ENCODE data around the gene FUCA1. TPM values are rescaled to one million over a fixed set of nuclear protein-coding genes. Genes with fewer than 3 reads are reported as not detected.
"Not testable (repeated sequence)": the region's sequence is repeated elsewhere in the genome, so short reads cannot be mapped to it uniquely, and the experiment has no call there.

The FUCA1 gene
- polyA plus RNA-seq, 3 donors, result 13.8 to 17.1 (median 14.5) TPM

GRCh38 chr1:23814016-23814415 lies 54.1 kb downstream of the FUCA1 start:
- H3K27ac ChIP-seq (ENCODE audit: low read depth, low read length), result no peak overlapping the region
- 89 to 97% (median 92%) methylated on average over 4 of the region's 4 CpGs for WGBS, 3 donors

DNA sequence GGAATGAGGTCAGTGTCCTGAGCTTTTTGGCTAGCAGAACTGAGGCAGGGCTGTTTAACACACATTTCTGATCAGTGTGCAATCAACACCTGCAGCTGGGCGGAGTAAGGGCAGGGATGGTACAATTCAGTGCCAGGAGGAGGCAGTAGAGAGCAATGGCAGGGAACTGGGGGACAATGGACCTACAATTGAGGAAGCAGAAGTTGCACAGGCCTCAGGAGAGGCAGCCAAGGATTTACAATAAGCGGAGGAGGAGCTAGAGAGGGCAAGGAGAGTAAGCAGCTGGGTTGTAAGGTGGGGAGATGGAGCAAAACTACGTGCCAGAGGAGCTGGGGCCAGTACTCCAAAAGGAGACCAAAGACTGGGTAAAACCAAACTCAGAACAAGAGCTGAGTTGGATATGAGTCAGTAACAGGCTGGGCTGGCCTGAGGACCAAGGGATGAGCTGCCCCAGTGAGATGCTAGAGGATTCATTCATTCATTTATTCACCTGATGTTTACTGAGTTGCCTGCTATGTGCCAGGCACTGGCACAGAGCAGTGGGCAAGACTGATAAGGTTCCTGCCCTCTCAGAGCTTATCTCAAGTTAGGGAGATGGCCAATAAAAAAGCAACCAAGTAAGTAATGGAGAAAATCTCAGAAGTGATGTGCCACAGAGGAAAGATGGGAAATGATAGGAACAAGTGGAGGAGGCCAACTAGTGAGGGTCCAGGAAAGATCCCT lies 57.1 kb downstream of the FUCA1 start:
- no peak overlapping the region for H3K27ac ChIP-seq (ENCODE audit: low read depth, low read length)
- 39 to 73% (median 59%) methylated on average over 3 of the region's 3 CpGs for WGBS, 3 donors

GRCh38 chr1:23809751-23810171 lies 58.3 kb downstream of the FUCA1 start:
- H3K27ac ChIP-seq (ENCODE audit: low read depth, low read length), result no peak overlapping the region
- 14 to 35% (median 32%) methylated on average over 6 of the region's 6 CpGs for WGBS, 3 donors

DNA sequence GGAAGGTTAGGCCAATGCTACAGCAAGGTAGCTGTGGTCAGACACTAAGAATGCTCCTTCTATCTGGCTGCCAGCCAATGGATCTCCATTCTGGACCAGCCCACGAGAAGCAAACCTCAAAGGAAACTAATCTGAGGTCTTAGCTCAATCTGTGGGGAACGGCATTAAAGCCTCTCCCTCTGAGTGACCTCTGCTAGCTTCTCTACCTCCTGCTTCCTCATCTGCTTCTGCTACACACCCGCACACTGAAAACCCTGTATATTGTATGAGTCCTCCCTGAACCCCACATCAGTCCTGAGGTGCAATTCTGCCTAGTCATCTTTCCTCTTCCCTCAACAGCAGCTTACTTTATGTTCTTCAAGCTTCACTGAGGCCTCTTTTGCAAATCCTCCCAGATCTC lies 60.6 kb downstream of the FUCA1 start:
- no peak overlapping the region for H3K27ac ChIP-seq (ENCODE audit: low read depth, low read length)
- 41 to 83% (median 42%) methylated on average over 3 of the region's 3 CpGs for WGBS, 3 donors

DNA sequence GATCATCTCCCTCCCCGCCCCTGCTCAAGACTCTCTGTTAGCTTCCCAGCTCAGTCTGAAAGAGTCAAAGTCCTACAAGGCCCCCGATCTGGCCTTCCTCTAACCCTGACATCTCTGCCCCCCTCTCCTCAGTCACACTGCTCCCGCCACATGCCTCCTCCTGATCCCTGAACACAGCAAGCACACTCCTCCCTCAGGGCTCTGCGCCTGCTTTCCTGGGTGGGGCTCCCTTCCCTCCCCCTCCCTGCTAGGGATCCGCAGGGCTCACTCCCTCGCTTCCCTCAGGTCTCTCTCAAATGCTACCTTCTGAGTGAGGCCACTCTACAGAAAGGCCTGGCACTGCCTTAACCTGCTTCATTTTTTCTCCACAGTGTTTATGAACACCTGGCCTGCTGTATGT lies 61.8 kb downstream of the FUCA1 start:
- WGBS, 3 donors, result 72 to 82% (median 75%) methylated on average over 6 of the region's 6 CpGs

DNA sequence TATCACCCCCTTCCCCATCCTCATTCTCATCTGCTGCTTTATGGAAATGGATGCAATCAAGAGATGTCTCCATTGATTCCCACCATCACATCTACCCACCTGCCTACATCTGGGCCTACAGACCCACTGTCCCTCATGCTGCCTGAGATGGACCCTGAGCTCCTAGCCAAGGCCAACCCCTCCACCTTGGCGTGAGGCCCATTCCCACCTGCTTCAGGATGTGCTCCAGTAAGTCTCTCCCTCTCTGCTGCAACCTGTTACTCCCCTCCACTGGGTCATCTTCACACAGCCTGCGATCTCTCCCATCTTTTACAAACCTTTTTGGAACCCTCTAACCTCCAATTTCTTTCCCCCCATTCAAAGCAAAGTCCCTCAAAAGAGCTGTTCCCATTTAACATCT lies 63.1 kb downstream of the FUCA1 start:
- no peak overlapping the region for H3K27ac ChIP-seq (ENCODE audit: low read depth, low read length)
- WGBS, 3 donors, result 94 to 98% (median 96%) methylated on average over 2 of the region's 2 CpGs

More for the DNA sequence above, 61.8 kb downstream of the FUCA1 start:
- no peak overlapping the region for H3K27ac ChIP-seq (ENCODE audit: low read depth, low read length)

DNA sequence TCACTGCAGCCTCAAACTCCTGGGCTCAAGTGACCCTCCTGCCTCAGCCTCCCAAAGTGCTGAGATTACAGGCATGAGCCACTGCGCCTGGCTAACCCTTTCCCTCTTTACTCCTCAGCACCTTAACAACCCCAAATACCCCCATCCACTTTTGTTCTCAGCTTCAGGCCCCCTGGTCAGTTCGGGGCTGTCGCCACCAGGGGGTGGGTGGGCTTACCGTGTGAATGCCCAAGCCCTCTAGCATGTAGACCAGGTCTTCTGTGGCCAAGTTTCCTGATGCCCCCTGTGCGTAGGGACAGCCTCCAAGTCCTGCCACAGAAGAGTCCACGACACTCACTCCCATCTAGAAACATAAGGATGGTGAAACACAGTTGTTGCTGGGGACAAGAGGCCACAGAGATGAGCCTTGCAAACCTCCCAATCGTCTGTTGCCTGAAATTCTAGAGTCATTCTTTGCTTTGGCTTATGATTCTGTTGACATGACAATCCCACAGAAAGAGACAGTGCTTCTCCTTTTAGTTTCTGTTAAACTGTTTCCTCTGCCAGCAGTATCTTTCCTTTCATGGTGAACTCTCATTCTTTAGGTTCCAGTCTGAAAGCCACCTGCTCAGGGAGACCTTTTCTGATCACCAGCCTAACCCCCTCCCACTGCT lies 63.8 kb downstream of the FUCA1 start:
- no peak overlapping the region for H3K27ac ChIP-seq (ENCODE audit: low read depth, low read length)
- WGBS, 3 donors, result 71 to 83% (median 74%) methylated on average over 7 of the region's 7 CpGs

GRCh38 chr1:23803674-23804073 lies 64.4 kb downstream of the FUCA1 start:
- 91 to 94% (median 93%) methylated on average over 5 of the region's 5 CpGs for WGBS, 3 donors
- H3K27ac ChIP-seq (ENCODE audit: low read depth, low read length), result no peak overlapping the region

DNA sequence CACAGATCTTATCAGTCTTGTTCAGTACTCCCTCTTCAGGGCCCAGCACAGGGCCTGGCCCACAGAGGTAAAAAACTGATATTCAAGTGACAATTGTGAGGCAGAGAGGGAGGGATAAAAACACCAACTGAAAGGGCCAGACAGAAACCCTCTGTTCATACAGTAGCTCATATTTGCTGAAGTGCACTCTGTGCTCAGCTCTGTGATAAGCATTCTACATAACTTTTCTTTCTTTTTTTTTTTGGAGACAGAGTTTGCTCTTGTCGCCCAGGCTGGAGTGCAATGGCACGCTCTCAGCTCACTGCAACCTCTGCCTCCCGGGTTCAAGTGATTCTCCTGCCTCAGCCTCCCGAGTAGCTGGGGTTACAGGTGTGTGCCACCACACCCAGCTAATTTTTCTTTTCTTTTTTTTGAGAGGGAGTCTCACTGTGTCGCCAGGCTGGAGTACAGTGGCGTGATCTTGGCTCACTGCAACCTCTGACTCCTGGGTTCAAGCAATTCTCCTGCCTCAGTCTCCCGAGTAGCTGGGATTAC lies 65.2 kb downstream of the FUCA1 start:
- H3K27ac ChIP-seq (ENCODE audit: low read depth, low read length), result not testable (repeated sequence)
- 93 to 98% (median 96%) methylated on average over 7 of the region's 7 CpGs for WGBS, 3 donors

GRCh38 chr1:23801876-23802275 lies 66.2 kb downstream of the FUCA1 start:
- no peak overlapping the region for H3K27ac ChIP-seq (ENCODE audit: low read depth, low read length)
- WGBS, 3 donors, result 56 to 70% (median 69%) methylated on average over 10 of the region's 10 CpGs

- H3K27ac ChIP-seq (ENCODE audit: low read depth, low read length), result no peak overlapping the region
- WGBS, 3 donors, result 19 to 26% (median 25%) methylated on average over 19 of the region's 19 CpGs
These were observed 66.7 kb downstream of the FUCA1 start for GRCh38 chr1:23801338-23801748.

DNA sequence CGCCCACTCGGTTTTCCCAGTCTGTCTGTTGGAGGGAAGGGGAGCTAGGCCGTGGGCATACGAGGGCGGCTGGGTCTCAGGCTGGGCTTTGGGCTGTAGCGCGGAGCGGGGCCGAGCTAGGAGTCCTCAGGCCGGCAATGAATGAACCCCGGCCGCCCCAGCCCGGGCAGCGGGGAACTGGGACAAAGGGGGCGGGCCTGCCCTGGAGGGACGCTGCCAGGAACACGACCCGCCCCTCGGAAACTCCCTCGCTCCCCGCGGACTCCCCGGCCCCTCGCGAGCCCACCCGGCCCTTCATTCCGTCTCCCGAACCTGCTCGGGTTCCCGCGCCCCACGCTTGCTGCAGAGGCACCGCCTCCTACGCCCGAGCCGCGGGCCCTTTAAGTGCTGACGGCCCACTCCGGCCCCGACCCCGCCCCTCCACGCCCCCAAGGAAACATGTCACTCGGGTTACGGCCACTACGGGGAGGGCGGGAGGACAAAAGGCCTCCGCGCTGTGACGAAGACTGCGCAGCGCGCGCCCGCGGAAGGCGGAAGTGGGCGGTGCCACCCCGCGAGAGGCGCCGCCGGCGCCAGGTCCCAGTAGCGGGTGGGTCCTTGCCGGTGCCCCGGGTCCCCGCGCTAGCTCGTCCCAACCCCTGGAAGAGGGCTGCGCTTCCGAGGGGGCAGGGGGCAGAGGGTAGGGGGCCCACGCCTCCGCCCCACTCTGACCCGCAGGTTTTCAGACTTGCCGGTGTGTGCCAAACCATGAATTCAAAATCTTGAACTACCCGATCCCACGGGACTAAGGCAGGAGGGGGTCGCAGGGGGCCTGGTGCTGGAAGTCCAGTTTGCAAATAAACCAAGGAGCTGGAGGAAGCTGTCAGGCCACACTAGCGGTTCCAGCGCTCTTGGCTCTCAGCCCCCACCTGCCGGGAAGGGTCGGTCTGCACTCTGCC lies 67.4 kb downstream of the FUCA1 start, which contains the start of gene GALE:
TSS of gene GALE (minus strand) at position 355 of the 938 bp plus-strand sequence. CDS start 1,747 bp downstream, outside the sequence.
- WGBS, 3 donors, result 0 to 1% (median 1%) methylated on average over 57 to 82 of the region's 82 CpGs

DNA sequence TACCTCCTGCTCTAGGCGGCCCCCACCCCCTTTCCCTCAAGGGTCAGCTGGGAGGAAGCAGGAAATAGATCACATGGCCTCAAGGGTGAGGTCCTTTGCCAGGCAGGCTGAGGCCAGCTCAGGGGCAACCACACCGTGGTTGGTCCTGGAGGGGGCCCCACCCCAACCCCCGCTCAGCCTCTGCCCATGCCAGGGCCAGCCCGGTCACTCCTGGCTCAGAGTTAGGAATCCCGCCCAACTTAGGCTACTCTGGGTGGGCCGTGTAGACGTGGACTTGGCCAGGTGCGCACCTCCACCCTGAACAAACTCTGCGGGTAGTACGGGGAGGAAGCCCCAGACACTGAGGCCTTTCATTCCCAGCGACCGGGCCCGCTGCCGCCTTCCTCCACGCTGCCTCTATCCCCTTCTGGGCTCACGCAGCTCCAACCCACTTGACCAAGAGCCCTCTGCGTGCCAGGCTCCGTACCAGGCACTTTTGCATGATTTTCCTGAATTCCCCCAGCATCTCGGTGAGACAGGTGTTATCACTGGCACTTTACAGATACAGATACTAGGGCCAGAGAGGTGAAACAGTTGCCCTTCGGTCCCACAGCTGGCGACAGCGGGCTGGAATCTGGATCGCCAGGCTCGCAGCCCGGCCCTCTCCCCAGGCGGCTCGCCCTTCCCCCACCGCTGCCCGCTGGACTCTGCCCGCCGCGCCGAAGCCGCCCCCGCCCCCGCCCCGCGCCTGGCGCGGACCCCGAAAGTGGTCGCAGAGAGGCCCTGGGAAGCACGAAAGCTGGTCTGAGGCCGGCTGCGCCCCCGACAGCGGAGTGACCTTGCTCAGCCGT lies 68.3 kb downstream of the FUCA1 start:
- no peak overlapping the region for H3K27ac ChIP-seq (ENCODE audit: low read depth, low read length)
- 2 to 4% (median 3%) methylated on average over 44 to 48 of the region's 48 CpGs for WGBS, 3 donors

More for the DNA sequence above, 67.4 kb downstream of the FUCA1 start, which contains the start of gene GALE:
- H3K27ac ChIP-seq (ENCODE audit: low read depth, low read length), result no peak within 1 kb of the TSS

- no peak overlapping the region for H3K27ac ChIP-seq (ENCODE audit: low read depth, low read length)
- WGBS, 3 donors, result 53 to 80% (median 69%) methylated on average over 7 of the region's 7 CpGs
These were observed 68.9 kb downstream of the FUCA1 start for GRCh38 chr1:23799255-23799569.

DNA sequence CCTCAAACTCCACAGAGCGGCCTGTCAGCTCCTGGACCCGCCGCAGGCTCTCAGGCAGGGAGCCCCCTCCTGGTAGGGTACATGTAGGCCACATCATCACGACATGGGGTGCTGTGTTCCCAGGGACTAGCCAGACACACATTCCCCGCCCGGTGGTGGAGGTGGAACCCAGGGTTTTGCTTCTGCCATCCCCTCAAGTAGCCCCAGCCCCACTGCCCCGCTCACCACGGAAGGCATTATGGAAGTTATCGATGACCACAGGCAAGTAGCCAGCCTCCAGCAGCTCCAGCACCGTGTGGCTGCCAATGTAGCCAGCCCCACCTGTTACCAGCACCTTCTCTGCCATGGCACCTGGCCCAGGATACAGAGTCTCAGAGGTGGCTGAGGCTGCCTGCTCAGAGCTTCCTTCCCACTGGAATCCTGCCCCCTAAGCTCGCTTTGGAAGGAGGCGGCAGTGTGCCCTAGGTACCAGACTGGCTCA lies 69.4 kb downstream of the FUCA1 start:
- no peak overlapping the region for H3K27ac ChIP-seq (ENCODE audit: low read depth, low read length)
- 71 to 85% (median 85%) methylated on average over 12 of the region's 12 CpGs for WGBS, 3 donors

DNA sequence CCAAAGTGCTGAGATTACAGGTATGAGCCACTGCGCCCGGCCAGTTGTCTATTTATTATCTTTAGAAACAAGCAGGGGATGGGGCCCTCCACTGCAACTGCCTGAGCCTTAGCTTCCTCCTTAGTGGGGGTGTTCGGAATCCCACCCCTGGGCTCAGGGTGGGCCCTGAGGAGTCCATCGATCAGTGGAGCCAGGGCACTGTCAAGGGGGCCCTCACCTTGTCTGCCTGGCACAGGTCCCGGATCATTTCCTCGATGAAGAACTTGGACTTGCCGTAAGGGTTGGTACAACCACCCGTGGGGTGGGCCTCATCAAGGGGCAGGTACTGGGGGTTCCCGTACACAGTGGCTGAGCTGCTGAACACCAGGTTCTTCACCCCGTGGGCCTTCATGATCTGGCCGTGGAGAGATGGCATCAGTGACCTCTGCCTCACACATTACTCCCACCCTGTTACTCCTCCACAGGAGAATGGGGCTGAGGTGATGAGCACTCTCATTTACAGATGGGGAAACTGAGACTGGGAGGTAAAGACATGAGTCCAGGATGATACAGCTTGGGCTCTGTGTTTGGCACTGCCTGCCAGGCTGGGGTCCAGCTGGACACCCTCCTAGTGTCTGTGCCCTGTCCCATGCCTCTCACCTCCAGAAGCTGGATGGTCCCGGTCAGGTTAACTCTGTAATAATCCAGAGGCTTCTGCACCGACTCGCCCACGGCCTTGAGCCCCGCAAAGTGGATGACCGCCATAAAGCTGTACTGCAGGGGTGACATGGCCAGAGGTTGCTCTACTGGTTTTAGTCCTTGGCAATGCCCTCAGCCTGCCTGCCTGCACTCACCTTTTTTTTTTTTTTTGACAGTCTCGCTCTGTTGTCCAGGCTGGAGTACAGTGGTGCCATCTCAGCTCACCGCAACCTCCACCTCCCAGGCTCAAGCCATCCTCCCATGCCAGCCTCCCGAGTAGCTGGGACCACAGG lies 70.3 kb downstream of the FUCA1 start:
- 61 to 85% (median 83%) methylated on average over 20 of the region's 20 CpGs for WGBS, 3 donors
- H3K27ac ChIP-seq (ENCODE audit: low read depth, low read length), result no peak overlapping the region

Data from adipose tissue (tissue), 3 donors.